GM12874 (cell line): Measurements from ENCODE around the gene CDKN2A.

Source experiments
- CTCF ChIP-seq: IDR thresholded peaks from 2 replicates; pipeline ENCODE4 v1.5.1; 2011; ENCODE audit warnings: low read depth, mild to moderate bottlenecking, control low read depth, low read length, moderate library complexity; ENCODE audit not compliant: insufficient read depth

The CDKN2A gene

GRCh38 chr9:21995006-21995665 lies 944 bp upstream of the CDKN2A start:
- no peak for TF ChIP-seq CTCF

GRCh38 chr9:21994556-21995005 lies 389 bp upstream of the CDKN2A start, which contains the start of gene CDKN2B-AS1:
Gene CDKN2B-AS1 (plus strand): TSS chr9:21994791.
- no peak for TF ChIP-seq CTCF

GRCh38 chr9:21993007-21993406 lies 1.2 kb downstream of the CDKN2A start:
- TF ChIP-seq CTCF = no peak

GRCh38 chr9:21991072-21991959 lies 2.9 kb downstream of the CDKN2A start:
- TF ChIP-seq CTCF = no peak

GRCh38 chr9:21989440-21990189 lies 4.6 kb downstream of the CDKN2A start:
- no peak for TF ChIP-seq CTCF

GRCh38 chr9:21988056-21988990 lies 5.9 kb downstream of the CDKN2A start:
- TF ChIP-seq CTCF = no peak
